Measurements from ENCODE around the gene RNF167. TPM values are rescaled to one million over a fixed set of nuclear protein-coding genes. Genes with fewer than 3 reads are reported as not detected.

Gene RNF167
- total and polyA plus RNA-seq, 2 of the 13 experiments (the other 11 are each of a cell fraction or from before 2014, with no cell fraction given) = 44.1 to 45.4 TPM

GRCh38 chr17:4966844-4967538 lies 26.9 kb downstream of the RNF167 start (continued):
- TF ChIP-seq BCLAF1 (IDR thresholded peaks at IDR 0.05) (no peak), NFAT5 (CRISPR knock-in tag; IDR thresholded peaks at IDR 0.05) (no peak), TARDBP (CRISPR knock-in tag; IDR thresholded peaks at IDR 0.05) (no peak; the same call in 1 of the 2 replicates), ZNF761 (CRISPR knock-in tag; conservative IDR thresholded peaks at IDR 0.05) (no peak), FOXA3 (CRISPR knock-in tag; IDR thresholded peaks at IDR 0.05) (0 out of 2 replicates have a peak, but pooled peaks have one; percentile 6), TBX3 (IDR thresholded peaks at IDR 0.05; ENCODE audit: borderline replicate concordance) (no peak), ZNF121 (CRISPR knock-in tag; IDR thresholded peaks at IDR 0.05) (no peak), ZNF816 (CRISPR knock-in tag; IDR thresholded peaks at IDR 0.05; ENCODE audit: borderline replicate concordance) (no peak), ZNF605 (CRISPR knock-in tag; IDR thresholded peaks at IDR 0.05) (peak; percentile 86; the same call in 1 of the 2 replicates), DR1 (CRISPR knock-in tag; IDR thresholded peaks at IDR 0.05) (peak; percentile 46; the same call in 1 of the 2 replicates), ZNF180 (CRISPR knock-in tag; IDR thresholded peaks at IDR 0.05; ENCODE audit: borderline replicate concordance, low read depth) (no peak), GATAD1 (CRISPR knock-in tag; IDR thresholded peaks at IDR 0.05) (no peak), ZNF615 (CRISPR knock-in tag; IDR thresholded peaks at IDR 0.05; ENCODE audit: borderline replicate concordance) (0 out of 2 replicates have a peak, but pooled peaks have one; percentile 56), ZBTB8A (CRISPR knock-in tag; IDR thresholded peaks at IDR 0.05; ENCODE audit: borderline replicate concordance, low read depth) (no peak), ZNF7 (CRISPR knock-in tag; IDR thresholded peaks at IDR 0.05) (no peak), ZFP37 (CRISPR knock-in tag; IDR thresholded peaks at IDR 0.05; ENCODE audit: borderline replicate concordance) (no peak), ZNF350 (CRISPR knock-in tag; IDR thresholded peaks at IDR 0.05; ENCODE audit: borderline replicate concordance, low read depth) (peak; percentile 59), RNF2 (conservative IDR thresholded peaks at IDR 0.05; ENCODE audit: low read depth) (0 out of 2 replicates have a peak, but pooled peaks have one; percentile 38), KLF15 (CRISPR knock-in tag; IDR thresholded peaks at IDR 0.05; ENCODE audit: borderline replicate concordance) (no peak), JUN (CRISPR knock-in tag; IDR thresholded peaks at IDR 0.05) (no peak), NCOR1 (IDR thresholded peaks at IDR 0.05; ENCODE audit: borderline replicate concordance, low read length) (peak; percentile 16; the same call in 1 of the 2 replicates), ZFP1 (CRISPR knock-in tag; IDR thresholded peaks at IDR 0.05) (no peak), ZNF143 (CRISPR knock-in tag; IDR thresholded peaks at IDR 0.05) (no peak), SP5 (CRISPR knock-in tag; IDR thresholded peaks at IDR 0.05; ENCODE audit: borderline replicate concordance, low read depth) (no peak), POLR2A (IDR thresholded peaks at IDR 0.05; ENCODE audit: insufficient read depth in 1 of 2, low read depth in 2 of 2, low read length in 2 of 2) (no peak; a peak in 1 of 4 replicates)

Measured in HepG2 (cell line).